Keratinocyte (primary cell): ENCODE data around the gene E2F1. TPM values are rescaled to one million over a fixed set of nuclear protein-coding genes. Genes with fewer than 3 reads are reported as not detected.

Experiments used
- DNase-seq: peaks from one replicate; pipeline ENCODE4 v3.0.0-alpha.2; 2011; ENCODE audit warnings: low read depth, missing footprints, low spot score
- FAIRE-seq: peaks from 2 replicates; lab custom pipeline; 2011; peaks lifted over from hg19 to GRCh38; lab: Jason Lieb, UNC
- H2AFZ ChIP-seq: 2 replicates; pipeline ENCODE4 v1.6.0; 2012; ENCODE audit warnings: low read length, control low read depth, inconsistent platforms; ENCODE audit not compliant: control insufficient read depth
- H3K27ac ChIP-seq: 2 replicates; pipeline ENCODE4 v1.5.1; 2011; ENCODE audit warnings: low read length; ENCODE audit not compliant: control insufficient read depth, insufficient read depth
- H3K27me3 ChIP-seq: 3 replicates; pipeline ENCODE4 v1.6.0; 2011; ENCODE audit warnings: low read length; ENCODE audit not compliant: control insufficient read depth, insufficient read depth; ENCODE audit errors: extremely low read depth
- H3K36me3 ChIP-seq, 2 experiments: 2 replicates in 1 of 2; 3 replicates in 1 of 2; pipeline ENCODE4 v1.5.1; 2011; ENCODE audit warnings: low read length in 2 of 2, mild to moderate bottlenecking in 1 of 2; ENCODE audit not compliant: control insufficient read depth in 2 of 2, insufficient read depth in 2 of 2; ENCODE audit errors: extremely low read depth in 1 of 2
- H3K4me1 ChIP-seq: 3 replicates; pipeline ENCODE4 v1.5.1; 2011; ENCODE audit warnings: low read length; ENCODE audit not compliant: control insufficient read depth, insufficient read depth; ENCODE audit errors: extremely low read depth
- H3K4me2 ChIP-seq: 3 replicates; pipeline ENCODE4 v1.6.0; 2011; ENCODE audit warnings: low read depth, low read length; ENCODE audit not compliant: control insufficient read depth, insufficient read depth; ENCODE audit errors: extremely low read depth
- H3K4me3 ChIP-seq, 3 experiments: fragments of 200-600 bp in 1 of 3; sonication (generic) in 1 of 3; 2 replicates in 2 of 3; 3 replicates in 1 of 3; pipeline ENCODE4 v1.5.1; 2011 to 2016; ENCODE audit warnings: low read length in 3 of 3, mild to moderate bottlenecking in 3 of 3, control low read depth in 2 of 3, inconsistent platforms in 1 of 3, low read depth in 1 of 3, mixed read lengths in 1 of 3, mixed run types in 1 of 3, moderate library complexity in 1 of 3; ENCODE audit not compliant: control insufficient read depth in 2 of 3, insufficient read depth in 2 of 3; ENCODE audit errors: extremely low read depth in 1 of 3
- H3K79me2 ChIP-seq: 2 replicates; pipeline ENCODE4 v1.6.0; 2012; ENCODE audit warnings: low read length; ENCODE audit not compliant: control insufficient read depth, insufficient read depth
- H3K9ac ChIP-seq: 3 replicates; pipeline ENCODE4 v1.6.0; 2011; ENCODE audit warnings: low read length; ENCODE audit not compliant: control insufficient read depth, insufficient read depth; ENCODE audit errors: extremely low read depth
- H3K9me1 ChIP-seq: 3 replicates; pipeline ENCODE4 v1.6.0; 2011; ENCODE audit warnings: low read length; ENCODE audit not compliant: control insufficient read depth, insufficient read depth; ENCODE audit errors: extremely low read depth
- H3K9me3 ChIP-seq: 2 replicates; pipeline ENCODE4 v1.5.1; 2012; ENCODE audit warnings: low read depth, low read length; ENCODE audit not compliant: control insufficient read depth
- H4K20me1 ChIP-seq: 3 replicates; pipeline ENCODE4 v1.6.0; 2011; ENCODE audit warnings: low read length; ENCODE audit not compliant: control insufficient read depth, insufficient read depth; ENCODE audit errors: extremely low read depth
- CTCF ChIP-seq, 3 experiments: IDR thresholded peaks in 1 of 3; conservative IDR thresholded peaks in 1 of 3; optimal IDR thresholded peaks in 1 of 3; 2 replicates in 2 of 3; 3 replicates in 1 of 3; pipeline versions ENCODE3 to v1.5.1; 2011; ENCODE audit warnings: low read length in 3 of 3, mild to moderate bottlenecking in 3 of 3, moderate library complexity in 2 of 3, control low read depth in 1 of 3, inconsistent platforms in 1 of 3; ENCODE audit not compliant: insufficient read depth in 2 of 3; ENCODE audit errors: extremely low read depth in 1 of 3
- EZH2 ChIP-seq: IDR thresholded peaks from one replicate; pipeline ENCODE4 v1.6.1; 2012; ENCODE audit warnings: inconsistent platforms, mild to moderate bottlenecking, low read length, moderate library complexity
- dilution Hi-C: fragments of 300-500 bp; cut with MboI; formaldehyde crosslinking; loops from one replicate; pipeline ENCODE4 v1.7.0; 2020; ENCODE audit warnings: low sequenced_read_pairs; ENCODE audit not compliant: extremely low pct_ligation_motif_present
- polyA plus RNA-seq, 5 experiments: library from polyadenylated mRNA; depleted of rRNA in 3 of 5; stranded (reverse) in 3 of 5; stranded (forward) in 1 of 5; unstranded in 1 of 5; fragments of >200 nt; gene quantifications; 1 replicate in 1 of 5; 2 replicates in 3 of 5; 3 replicates in 1 of 5; pipeline versions ENCODE4 v1.2.1 to v1.2.3, GENCODE V29; 2011 to 2012; ENCODE audit warnings: missing spikeins in 2 of 5, low read depth in 1 of 5, low replicate concordance in 1 of 5

The E2F1 gene
- polyA plus RNA-seq, 1 donor (not counting 4 experiments of a cell fraction or from before 2014, with no cell fraction given), result 2.8 TPM

- no peak overlapping the region for H3K4me2 ChIP-seq
- H3K9me3 ChIP-seq, result no peaks in the 10 kb centered on the region
- no peaks in the 10 kb centered on the region for H3K9me1 ChIP-seq
- no peak overlapping the region for H3K9ac ChIP-seq
- H4K20me1 ChIP-seq, result no peaks in the 10 kb centered on the region
- FAIRE-seq, result no peak
- no peaks in the 10 kb centered on the region for H3K27me3 ChIP-seq
- H3K79me2 ChIP-seq, result no peaks in the 10 kb centered on the region
- H3K4me3 ChIP-seq, result no peak overlapping the region
- dilution Hi-C loops, result no loop called here
- H3K36me3 ChIP-seq, result no peaks in the 10 kb centered on the region
- no peak overlapping the region for H3K27ac ChIP-seq
- TF ChIP-seq CTCF (optimal IDR thresholded peaks at IDR 0.05 in 1 of 3, IDR thresholded peaks at IDR 0.05 in 1 of 3, conservative IDR thresholded peaks at IDR 0.05 in 1 of 3; ENCODE audit: extremely low read depth in 1 of 3, insufficient read depth in 2 of 3, low read length in 3 of 3) (no peak), EZH2 (no peak)
- DNase-seq, result no peak
- H3K4me1 ChIP-seq, result peaks cover 2% of the 10 kb centered on the region
- H2AFZ ChIP-seq, result no peak overlapping the region
Measured at GRCh38 chr20:33724439-33725094, 38.4 kb upstream of the E2F1 start.

- Histone ChIP-seq H3K9ac (no peak overlapping the region), H3K9me1 (no peaks in the 10 kb centered on the region), H3K4me3 (no peak overlapping the region), H3K79me2 (no peaks in the 10 kb centered on the region), H3K4me1 (peaks cover 7% of the 10 kb centered on the region), H3K4me2 (no peak overlapping the region), H4K20me1 (no peaks in the 10 kb centered on the region), H2AFZ (no peak overlapping the region), H3K27ac (no peak overlapping the region), H3K27me3 (no peaks in the 10 kb centered on the region), H3K9me3 (no peaks in the 10 kb centered on the region), H3K36me3 (no peaks in the 10 kb centered on the region)
- dilution Hi-C loops, result no loop called here
- no peak for DNase-seq
- TF ChIP-seq EZH2 (no peak), CTCF (optimal IDR thresholded peaks at IDR 0.05 in 1 of 3, IDR thresholded peaks at IDR 0.05 in 1 of 3, conservative IDR thresholded peaks at IDR 0.05 in 1 of 3; ENCODE audit: extremely low read depth in 1 of 3, insufficient read depth in 2 of 3, low read length in 3 of 3) (no peak)
- no peak for FAIRE-seq
Measured at GRCh38 chr20:33721391-33722140, 35.4 kb upstream of the E2F1 start.
